ENCODE results near the gene TDRD12. TPM values are rescaled to one million over a fixed set of nuclear protein-coding genes. Genes with fewer than 3 reads are reported as not detected.

Gene TDRD12
- total and polyA plus RNA-seq, 4 donors, result under 0.01 to 0.23 (median 0.02) TPM; not detected in 1

- 77% methylated on average over 2 of the region's 2 CpGs for whole genome bisulfite sequencing
- TF ChIP-seq NR2F2 (IDR thresholded peaks at IDR 0.05), result no peak
- TF ChIP-seq SP1 (IDR thresholded peaks at IDR 0.05), result no peak
- no peak for TF ChIP-seq MAX (IDR thresholded peaks at IDR 0.05)
- no peak for TF ChIP-seq REST (IDR thresholded peaks at IDR 0.05)
- no peak for TF ChIP-seq CTCF (IDR thresholded peaks at IDR 0.05; ENCODE audit: low read depth, low read length, missing input control)
- TF ChIP-seq FOXA2 (IDR thresholded peaks at IDR 0.05), result no peak
- TF ChIP-seq YY1 (IDR thresholded peaks at IDR 0.05), result no peak
- no peak for TF ChIP-seq EGR1 (IDR thresholded peaks at IDR 0.05; ENCODE audit: low read depth in 2 of 2)
- TF ChIP-seq HNF4G (IDR thresholded peaks at IDR 0.05), result no peak
- TF ChIP-seq ZBTB33 (IDR thresholded peaks at IDR 0.05), result no peak
- TF ChIP-seq RAD21 (IDR thresholded peaks at IDR 0.05), result no peak
- no peak for TF ChIP-seq RXRA (IDR thresholded peaks at IDR 0.05)
- no peak for TF ChIP-seq TAF1 (conservative IDR thresholded peaks at IDR 0.05)
- TF ChIP-seq JUND (IDR thresholded peaks at IDR 0.05), result no peak
- TF ChIP-seq, protein P1, sequence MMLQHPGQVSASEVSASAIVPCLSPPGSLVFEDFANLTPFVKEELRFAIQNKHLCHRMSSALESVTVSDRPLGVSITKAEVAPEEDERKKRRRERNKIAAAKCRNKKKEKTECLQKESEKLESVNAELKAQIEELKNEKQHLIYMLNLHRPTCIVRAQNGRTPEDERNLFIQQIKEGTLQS (IDR thresholded peaks at IDR 0.05), result no peak
- no peak for TF ChIP-seq HNF4A (conservative IDR thresholded peaks at IDR 0.05)
- no peak for TF ChIP-seq GABPA (IDR thresholded peaks at IDR 0.05 in 1 of 2, conservative IDR thresholded peaks at IDR 0.05 in 1 of 2)
- Histone ChIP-seq H3K36me3 (ENCODE audit: control insufficient read depth in 4 of 4, insufficient read depth in 3 of 4, low read depth in 1 of 4, low read length in 3 of 4) (no peaks in the 10 kb centered on the region), H3K27ac (ENCODE audit: low read depth in 1 of 2, low read length in 2 of 2) (no peak overlapping the region), H3K27me3 (ENCODE audit: control insufficient read depth in 4 of 4, insufficient read depth in 4 of 4, low read length in 3 of 4) (peaks cover 0 to 5% (median 0%) of the 10 kb centered on the region in 4 donors), H3K9me3 (ENCODE audit: control insufficient read depth in 4 of 4, low read length in 3 of 4) (no peaks in the 10 kb centered on the region), H3K4me3 (ENCODE audit: low read depth in 1 of 3, low read length in 3 of 3) (no peak overlapping the region), H3K9ac (ENCODE audit: low read depth in 1 of 2, low read length in 2 of 2) (no peak overlapping the region), H3K4me1 (ENCODE audit: control insufficient read depth in 4 of 4, insufficient read depth in 4 of 4, low read length in 3 of 4) (no peaks in the 10 kb centered on the region)
- DNase-seq (ENCODE audit: low spot score), result no peak
These were observed 31.5 kb downstream of the TDRD12 start for GRCh38 chr19:32751066-32751465.

All from liver (tissue), 9 donors.